ENCODE measurements around the gene GNAI3. TPM values are rescaled to one million over a fixed set of nuclear protein-coding genes. Genes with fewer than 3 reads are reported as not detected.

The GNAI3 gene
- total and polyA plus RNA-seq, 2 of the 13 experiments (the other 11 are each of a cell fraction or from before 2014, with no cell fraction given) = 4.3 to 9.0 TPM

GRCh38 chr1:109523706-109524105, 24.7 kb upstream of the GNAI3 start (continued):
- no peak for TF ChIP-seq HIC2 (CRISPR knock-in tag; IDR thresholded peaks at IDR 0.05; ENCODE audit: low read depth)
- no peak for TF ChIP-seq ONECUT2 (CRISPR knock-in tag; IDR thresholded peaks at IDR 0.05)
- no peak for TF ChIP-seq TRIM22 (IDR thresholded peaks at IDR 0.05)
- no peak for TF ChIP-seq ZNF768 (CRISPR knock-in tag; IDR thresholded peaks at IDR 0.05)
- no peak for TF ChIP-seq ZBTB1 (CRISPR knock-in tag; IDR thresholded peaks at IDR 0.05; ENCODE audit: borderline replicate concordance)
- no peak for TF ChIP-seq SP5 (CRISPR knock-in tag; IDR thresholded peaks at IDR 0.05; ENCODE audit: borderline replicate concordance, low read depth)
- TF ChIP-seq ZNF749 (CRISPR knock-in tag; IDR thresholded peaks at IDR 0.05; ENCODE audit: borderline replicate concordance) = no peak

- ATAC-seq (no peak), FAIRE-seq (no peak), DNase-seq (ENCODE audit: low spot score) (no peak)
- Histone ChIP-seq H3K36me3 (replicated peaks in 1 of 2; ENCODE audit: control insufficient read depth in 1 of 2, insufficient read depth in 2 of 2, low read length in 2 of 2) (no peaks in the 10 kb centered on the region), H3K4me3 (replicated peaks in 1 of 3; ENCODE audit: insufficient read depth in 1 of 3, low read depth in 2 of 3, low read length in 3 of 3) (no peak overlapping the region), H3K27ac (ENCODE audit: extremely low read length, insufficient read depth, low read length) (no peak overlapping the region), H3K4me2 (ENCODE audit: low read depth, low read length) (no peak overlapping the region), H2AFZ (ENCODE audit: low read length) (no peak overlapping the region), H4K20me1 (ENCODE audit: insufficient read depth, low read length) (no peaks in the 10 kb centered on the region), H3K4me1 (ENCODE audit: insufficient read depth, low read length) (peaks cover 6% of the 10 kb centered on the region; the same call in 1 of the 2 replicates), H3K9me3 (ENCODE audit: low read length) (no peaks in the 10 kb centered on the region), H3K79me2 (ENCODE audit: insufficient read depth, low read length) (no peaks in the 10 kb centered on the region), H3K27me3 (ENCODE audit: control insufficient read depth in 1 of 2, insufficient read depth in 2 of 2, low read length in 2 of 2) (peaks cover 7 to 66% of the 10 kb centered on the region in 2 experiments; a peak in 4 of 5 replicates), H3K9ac (ENCODE audit: insufficient read depth, low read depth, low read length) (no peak overlapping the region)
- ChIA-PET POLR2A (no interaction called here), CTCF (ENCODE audit: low intra/inter-chr PET ratio, low total read pairs) (no interaction called here)
- intact Hi-C loops (cut with micrococcal nuclease; ENCODE audit: unreplicated experiment) = no loop called here
- no TSS peak for BruUV-seq (replicated peaks)
- in situ Hi-C loops (cut with HindIII; ENCODE audit: extremely low pct_ligation_motif_present, low pct_unique_long_range_greater_than_20kb) = no loop called here
- 38% methylated on average over 14 of the region's 14 CpGs for whole genome bisulfite sequencing (ENCODE audit: low lambda C conversion rate)
- no peak for TF ChIP-seq BCL3 (CRISPR knock-in tag; IDR thresholded peaks at IDR 0.05)
- no peak for TF ChIP-seq MED1 (CRISPR knock-in tag; IDR thresholded peaks at IDR 0.05)
- TF ChIP-seq ZNF12 (CRISPR knock-in tag; IDR thresholded peaks at IDR 0.05) = no peak
- TF ChIP-seq ZNF724P (CRISPR knock-in tag; IDR thresholded peaks at IDR 0.05; ENCODE audit: borderline replicate concordance) = no peak
- TF ChIP-seq ZNF567 (CRISPR knock-in tag; IDR thresholded peaks at IDR 0.05; ENCODE audit: borderline replicate concordance) = no peak
- no peak for TF ChIP-seq GATAD2A (CRISPR knock-in tag; IDR thresholded peaks at IDR 0.05)
- TF ChIP-seq, protein P1, sequence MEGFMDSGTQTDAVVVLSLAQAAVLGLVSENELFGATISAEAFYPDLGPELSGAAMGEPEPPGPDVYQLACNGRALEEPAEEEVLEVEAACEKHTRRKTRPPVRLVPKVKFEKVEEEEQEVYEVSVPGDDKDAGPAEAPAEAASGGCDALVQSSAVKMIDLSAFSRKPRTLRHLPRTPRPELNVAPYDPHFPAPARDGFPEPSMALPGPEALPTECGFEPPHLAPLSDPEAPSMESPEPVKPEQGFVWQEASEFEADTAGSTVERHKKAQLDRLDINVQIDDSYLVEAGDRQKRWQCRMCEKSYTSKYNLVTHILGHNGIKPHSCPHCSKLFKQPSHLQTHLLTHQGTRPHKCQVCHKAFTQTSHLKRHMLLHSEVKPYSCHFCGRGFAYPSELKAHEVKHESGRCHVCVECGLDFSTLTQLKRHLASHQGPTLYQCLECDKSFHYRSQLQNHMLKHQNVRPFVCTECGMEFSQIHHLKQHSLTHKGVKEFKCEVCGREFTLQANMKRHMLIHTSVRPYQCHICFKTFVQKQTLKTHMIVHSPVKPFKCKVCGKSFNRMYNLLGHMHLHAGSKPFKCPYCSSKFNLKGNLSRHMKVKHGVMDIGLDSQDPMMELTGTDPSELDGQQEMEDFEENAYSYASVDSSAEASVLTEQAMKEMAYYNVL (CRISPR knock-in tag; IDR thresholded peaks at IDR 0.05; ENCODE audit: borderline replicate concordance) = no peak
- TF ChIP-seq PLSCR1 (CRISPR knock-in tag; IDR thresholded peaks at IDR 0.05; ENCODE audit: borderline replicate concordance) = no peak
- no peak for TF ChIP-seq NPAS2 (CRISPR knock-in tag; IDR thresholded peaks at IDR 0.05; ENCODE audit: borderline replicate concordance)
These were observed 21.2 kb upstream of the GNAI3 start for GRCh38 chr1:109527098-109527811.
